ENCODE measurements around the gene ARHGAP35. TPM values are rescaled to one million over a fixed set of nuclear protein-coding genes. Genes with fewer than 3 reads are reported as not detected.

The ARHGAP35 gene
- total RNA-seq, 4 donors from 2014 or later, result 36.5 to 66.7 (median 50.9) TPM

DNA sequence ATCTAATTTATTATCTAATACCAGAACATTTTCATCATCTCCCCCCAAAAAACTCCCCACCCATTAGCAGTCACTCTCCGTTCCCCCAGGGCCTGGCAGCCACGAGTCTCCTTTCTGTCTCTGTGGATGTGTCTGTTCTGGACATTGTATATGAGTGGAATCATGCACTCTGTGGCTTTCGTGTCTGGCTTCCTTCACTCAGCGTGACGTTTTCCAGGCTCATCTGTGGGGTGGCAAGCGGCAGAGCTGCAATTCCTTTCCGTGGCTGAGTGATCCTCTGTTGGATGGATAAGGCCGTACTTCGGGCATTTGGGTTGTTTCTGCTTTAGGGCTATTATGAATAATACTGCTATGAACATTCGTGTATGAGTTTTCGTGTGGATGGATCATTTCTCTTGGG is 13.3 kb upstream of the ARHGAP35 start:
- TF ChIP-seq, protein P1, sequence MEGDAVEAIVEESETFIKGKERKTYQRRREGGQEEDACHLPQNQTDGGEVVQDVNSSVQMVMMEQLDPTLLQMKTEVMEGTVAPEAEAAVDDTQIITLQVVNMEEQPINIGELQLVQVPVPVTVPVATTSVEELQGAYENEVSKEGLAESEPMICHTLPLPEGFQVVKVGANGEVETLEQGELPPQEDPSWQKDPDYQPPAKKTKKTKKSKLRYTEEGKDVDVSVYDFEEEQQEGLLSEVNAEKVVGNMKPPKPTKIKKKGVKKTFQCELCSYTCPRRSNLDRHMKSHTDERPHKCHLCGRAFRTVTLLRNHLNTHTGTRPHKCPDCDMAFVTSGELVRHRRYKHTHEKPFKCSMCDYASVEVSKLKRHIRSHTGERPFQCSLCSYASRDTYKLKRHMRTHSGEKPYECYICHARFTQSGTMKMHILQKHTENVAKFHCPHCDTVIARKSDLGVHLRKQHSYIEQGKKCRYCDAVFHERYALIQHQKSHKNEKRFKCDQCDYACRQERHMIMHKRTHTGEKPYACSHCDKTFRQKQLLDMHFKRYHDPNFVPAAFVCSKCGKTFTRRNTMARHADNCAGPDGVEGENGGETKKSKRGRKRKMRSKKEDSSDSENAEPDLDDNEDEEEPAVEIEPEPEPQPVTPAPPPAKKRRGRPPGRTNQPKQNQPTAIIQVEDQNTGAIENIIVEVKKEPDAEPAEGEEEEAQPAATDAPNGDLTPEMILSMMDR (IDR thresholded peaks at IDR 0.05; ENCODE audit: low read depth), result no peak

DNA sequence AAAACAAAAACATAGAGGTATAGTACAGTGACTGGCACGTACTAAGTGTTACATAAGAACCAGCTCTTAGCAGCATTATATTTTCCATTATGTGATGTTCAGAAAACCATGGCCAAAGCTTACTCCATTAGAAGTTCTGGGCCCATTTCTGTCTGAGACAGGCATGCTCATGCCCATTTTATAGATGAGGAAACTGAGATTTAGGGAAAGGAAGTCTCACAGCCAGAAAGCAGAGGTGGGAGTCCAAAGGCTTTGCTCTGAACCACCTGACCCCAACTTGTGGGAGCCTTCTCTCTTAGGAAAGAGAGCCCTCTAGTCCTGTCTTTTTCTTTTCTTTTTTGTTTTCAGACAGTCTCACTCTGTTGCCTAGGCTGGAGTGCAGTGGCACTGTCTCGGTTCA is 12.4 kb upstream of the ARHGAP35 start:
- TF ChIP-seq, protein P1 (IDR thresholded peaks at IDR 0.05; ENCODE audit: low read depth), result no peak

DNA sequence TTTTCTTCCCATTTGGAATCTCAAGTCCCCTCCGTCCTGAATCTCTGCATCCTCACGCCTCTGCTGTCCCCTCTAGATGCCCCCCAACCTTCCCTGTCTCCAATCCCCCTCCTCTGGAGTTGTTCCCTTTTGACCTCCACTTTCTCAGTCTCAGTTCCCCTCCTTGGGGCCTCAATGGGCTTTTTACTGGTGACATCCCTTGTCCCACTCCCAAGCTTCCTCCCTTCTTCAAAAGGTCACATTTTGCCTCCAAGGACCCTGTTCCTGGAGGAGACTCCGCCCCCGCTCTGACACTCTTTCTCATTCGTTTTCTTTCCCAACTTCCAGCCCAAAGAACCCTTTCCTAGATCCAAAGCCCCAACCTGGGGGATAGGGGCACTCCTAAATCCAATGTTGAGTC is 11.2 kb upstream of the ARHGAP35 start:
- TF ChIP-seq, protein P1 (IDR thresholded peaks at IDR 0.05; ENCODE audit: low read depth), result no peak

DNA sequence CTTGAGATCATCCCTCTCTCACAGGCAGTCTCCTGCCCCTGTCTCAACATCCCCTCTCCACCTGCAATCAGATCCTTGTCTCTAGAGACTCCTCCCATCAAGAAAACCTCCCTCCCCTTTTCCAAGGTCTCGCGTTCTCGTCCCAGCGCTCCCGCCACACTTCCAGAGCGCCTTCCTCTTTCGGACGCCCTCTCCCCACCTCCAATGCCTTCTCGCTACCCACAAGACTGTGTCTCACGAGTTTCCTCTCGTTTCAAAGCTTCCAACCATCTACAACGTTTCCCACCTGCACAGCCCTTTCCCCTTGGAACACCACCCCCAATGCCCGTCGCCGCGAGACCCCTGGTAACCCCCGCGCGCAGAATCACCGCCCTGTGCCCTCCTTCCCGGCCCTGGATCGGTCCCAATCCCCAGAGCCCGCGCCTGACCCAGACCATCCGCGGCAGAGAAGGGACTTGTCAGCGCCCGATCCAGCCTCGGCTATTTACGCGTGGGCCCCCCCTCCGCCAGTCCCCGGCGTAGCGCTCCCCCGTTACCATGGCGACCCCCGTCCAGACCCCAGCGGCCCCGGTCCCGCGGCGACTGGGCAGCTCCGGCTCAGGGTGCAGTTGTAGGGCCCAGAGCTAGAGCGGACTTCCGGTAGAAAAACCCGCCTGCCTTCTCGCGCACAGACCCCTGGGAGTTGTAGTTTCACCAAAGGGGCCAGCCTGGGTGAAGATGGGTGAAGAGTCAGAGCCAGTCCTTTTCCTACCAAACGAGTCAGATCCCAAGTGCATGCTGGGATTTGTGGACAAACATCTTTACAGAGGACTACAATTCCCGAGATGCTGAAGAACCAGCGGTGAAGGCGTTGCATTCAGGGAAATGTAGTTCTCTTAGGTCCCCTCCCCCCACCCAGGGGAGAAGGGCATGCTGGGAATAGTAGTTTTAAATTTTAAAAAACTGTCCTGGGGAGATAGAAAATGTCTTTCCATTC is 10.3 kb upstream of the ARHGAP35 start, which contains the start of gene AP2S1:
AP2S1 (minus strand) TSS at position 619 of the 976 bp plus-strand sequence; CDS start at position 539, 80 bp downstream.
- TF ChIP-seq, protein P1 (IDR thresholded peaks at IDR 0.05; ENCODE audit: low read depth), result no peak

DNA sequence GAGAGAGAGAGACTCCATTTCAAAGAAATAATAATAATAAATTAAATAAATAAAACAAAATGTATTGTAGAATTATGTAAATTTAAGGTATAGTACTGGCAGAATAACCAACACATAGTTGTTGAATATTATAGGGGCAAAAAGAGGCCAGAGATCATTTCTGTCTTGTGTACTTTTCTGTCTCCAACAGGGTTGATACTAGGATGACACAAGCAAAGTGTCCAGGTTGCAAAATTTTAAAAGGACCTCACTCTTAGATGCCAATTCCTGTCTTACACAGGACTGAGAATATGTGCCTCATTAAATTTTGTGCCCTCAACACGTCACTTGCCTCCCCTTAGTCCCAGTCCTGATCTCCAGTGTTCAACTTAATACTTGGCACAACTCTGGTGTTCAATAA is 8.0 kb upstream of the ARHGAP35 start:
- TF ChIP-seq, protein P1 (IDR thresholded peaks at IDR 0.05; ENCODE audit: low read depth), result no peak

DNA sequence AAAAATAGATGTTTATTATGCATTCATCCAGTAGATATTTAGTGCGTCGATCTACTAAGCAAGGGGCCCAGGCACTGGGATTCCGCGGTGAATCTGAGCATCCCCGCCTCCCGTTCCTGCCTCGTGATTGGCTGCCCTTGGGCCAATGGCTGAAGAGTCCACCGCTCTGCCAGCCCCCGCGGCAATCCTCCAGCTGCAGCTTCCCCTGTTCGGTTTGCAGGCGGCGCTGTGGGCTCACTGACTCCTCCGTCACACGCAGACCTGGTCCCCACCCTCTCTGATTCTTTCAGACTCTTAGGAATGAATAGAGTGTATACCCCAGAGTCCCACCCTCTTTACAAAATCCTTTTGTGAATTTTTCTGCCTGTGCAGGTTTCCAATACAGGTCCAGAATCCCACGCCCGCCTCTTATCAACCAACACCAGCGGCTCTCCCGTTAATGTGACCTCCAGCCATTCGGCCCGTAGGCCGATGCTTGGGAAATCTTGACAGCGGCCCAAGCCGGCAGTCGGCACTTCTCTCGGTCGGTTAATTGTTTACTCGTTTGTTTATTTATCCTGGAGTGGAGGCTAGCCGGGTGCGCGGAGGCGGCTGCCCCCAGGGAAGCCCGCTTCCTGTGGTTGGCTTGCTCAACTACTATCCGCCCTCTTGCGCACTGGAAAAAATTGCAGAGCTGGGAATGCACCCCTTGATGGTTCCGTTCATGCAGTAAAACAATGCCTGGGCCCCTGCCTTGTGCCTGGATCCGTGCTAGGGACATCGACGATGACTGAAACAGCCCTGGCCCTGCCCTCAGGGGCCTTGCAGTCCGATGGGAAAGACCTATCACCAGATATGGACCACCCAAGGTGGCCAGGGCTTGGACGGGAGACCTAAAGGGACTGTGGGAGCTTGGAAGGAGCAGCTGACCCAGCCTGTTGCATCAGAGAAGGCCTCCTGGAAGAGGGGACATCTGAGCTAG is 4.5 kb upstream of the ARHGAP35 start:
- TF ChIP-seq, protein P1 (IDR thresholded peaks at IDR 0.05; ENCODE audit: low read depth), result no peak

Data from subcutaneous adipose tissue (tissue), 4 donors.